ENCODE measurements around the gene CLEC5A. TPM values are rescaled to one million over a fixed set of nuclear protein-coding genes. Genes with fewer than 3 reads are reported as not detected.

CLEC5A gene
- total RNA-seq, 1 experiment from 2014 or later: not detected

- Mint-ChIP-seq H3K9me3 (ENCODE audit: low read depth, unreplicated experiment) (no peaks in the 10 kb centered on the region), H3K36me3 (ENCODE audit: insufficient read depth, unreplicated experiment) (no peaks in the 10 kb centered on the region), H3K27me3 (ENCODE audit: unreplicated experiment) (no peaks in the 10 kb centered on the region), H3K4me3 (ENCODE audit: low read depth, unreplicated experiment) (no peak overlapping the region), H3K4me1 (ENCODE audit: low read depth, unreplicated experiment) (no peaks in the 10 kb centered on the region), H3K27ac (ENCODE audit: unreplicated experiment) (no peak overlapping the region)
- BruUV-seq (replicated peaks): no TSS peak
- CTCF ChIA-PET: no interaction called here
- no peak for DNase-seq
- TF ChIP-seq, protein P1, sequence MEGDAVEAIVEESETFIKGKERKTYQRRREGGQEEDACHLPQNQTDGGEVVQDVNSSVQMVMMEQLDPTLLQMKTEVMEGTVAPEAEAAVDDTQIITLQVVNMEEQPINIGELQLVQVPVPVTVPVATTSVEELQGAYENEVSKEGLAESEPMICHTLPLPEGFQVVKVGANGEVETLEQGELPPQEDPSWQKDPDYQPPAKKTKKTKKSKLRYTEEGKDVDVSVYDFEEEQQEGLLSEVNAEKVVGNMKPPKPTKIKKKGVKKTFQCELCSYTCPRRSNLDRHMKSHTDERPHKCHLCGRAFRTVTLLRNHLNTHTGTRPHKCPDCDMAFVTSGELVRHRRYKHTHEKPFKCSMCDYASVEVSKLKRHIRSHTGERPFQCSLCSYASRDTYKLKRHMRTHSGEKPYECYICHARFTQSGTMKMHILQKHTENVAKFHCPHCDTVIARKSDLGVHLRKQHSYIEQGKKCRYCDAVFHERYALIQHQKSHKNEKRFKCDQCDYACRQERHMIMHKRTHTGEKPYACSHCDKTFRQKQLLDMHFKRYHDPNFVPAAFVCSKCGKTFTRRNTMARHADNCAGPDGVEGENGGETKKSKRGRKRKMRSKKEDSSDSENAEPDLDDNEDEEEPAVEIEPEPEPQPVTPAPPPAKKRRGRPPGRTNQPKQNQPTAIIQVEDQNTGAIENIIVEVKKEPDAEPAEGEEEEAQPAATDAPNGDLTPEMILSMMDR (IDR thresholded peaks at IDR 0.05; ENCODE audit: unreplicated experiment): no peak
- intact Hi-C loops (cut with micrococcal nuclease; ENCODE audit: unreplicated experiment): no loop called here
Observed at GRCh38 chr7:141954334-141954733, 7.6 kb upstream of the CLEC5A start.

DNA sequence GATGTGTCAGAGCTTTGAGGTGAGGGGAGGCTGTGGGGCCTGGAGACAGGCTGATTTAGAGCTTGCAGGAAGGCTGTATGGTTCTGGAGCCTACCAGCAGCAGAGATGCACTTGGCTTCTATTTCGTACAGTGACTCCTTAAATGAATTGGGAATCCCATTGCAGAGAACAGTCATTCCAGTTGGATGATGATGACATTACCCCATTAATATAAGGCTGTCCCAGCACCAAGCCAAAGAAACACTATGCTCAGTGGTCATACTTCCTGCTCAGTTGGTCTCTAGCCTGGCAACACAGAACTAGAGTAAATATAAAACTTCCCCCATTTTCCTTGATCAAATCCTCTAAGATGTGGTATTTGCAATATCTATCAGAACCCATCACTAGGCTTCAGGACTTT, 5.7 kb upstream of the CLEC5A start:
- Mint-ChIP-seq H3K27ac (ENCODE audit: unreplicated experiment) (no peak overlapping the region), H3K36me3 (ENCODE audit: insufficient read depth, unreplicated experiment) (no peaks in the 10 kb centered on the region), H3K4me3 (ENCODE audit: low read depth, unreplicated experiment) (no peak overlapping the region), H3K4me1 (ENCODE audit: low read depth, unreplicated experiment) (no peaks in the 10 kb centered on the region), H3K9me3 (ENCODE audit: low read depth, unreplicated experiment) (no peaks in the 10 kb centered on the region), H3K27me3 (ENCODE audit: unreplicated experiment) (no peaks in the 10 kb centered on the region)
- no peak for DNase-seq
- BruUV-seq (replicated peaks): no TSS peak
- intact Hi-C loops (cut with micrococcal nuclease; ENCODE audit: unreplicated experiment): no loop called here
- CTCF ChIA-PET: no interaction called here
- TF ChIP-seq, protein P1 (IDR thresholded peaks at IDR 0.05; ENCODE audit: unreplicated experiment): no peak

- Mint-ChIP-seq H3K4me1 (ENCODE audit: low read depth, unreplicated experiment) (no peaks in the 10 kb centered on the region), H3K27ac (ENCODE audit: unreplicated experiment) (no peak overlapping the region), H3K27me3 (ENCODE audit: unreplicated experiment) (no peaks in the 10 kb centered on the region), H3K4me3 (ENCODE audit: low read depth, unreplicated experiment) (no peak overlapping the region), H3K9me3 (ENCODE audit: low read depth, unreplicated experiment) (no peaks in the 10 kb centered on the region), H3K36me3 (ENCODE audit: insufficient read depth, unreplicated experiment) (no peaks in the 10 kb centered on the region)
- no TSS peak for BruUV-seq (replicated peaks)
- CTCF ChIA-PET: no interaction called here
- intact Hi-C loops (cut with micrococcal nuclease; ENCODE audit: unreplicated experiment): no loop called here
- DNase-seq: no peak
- TF ChIP-seq, protein P1 (IDR thresholded peaks at IDR 0.05; ENCODE audit: unreplicated experiment): no peak
Observed at GRCh38 chr7:141950806-141951205, 4.0 kb upstream of the CLEC5A start.

- TF ChIP-seq, protein P1 (IDR thresholded peaks at IDR 0.05; ENCODE audit: unreplicated experiment): no peak
- Mint-ChIP-seq H3K4me3 (ENCODE audit: low read depth, unreplicated experiment) (no peak overlapping the region), H3K36me3 (ENCODE audit: insufficient read depth, unreplicated experiment) (no peaks in the 10 kb centered on the region), H3K9me3 (ENCODE audit: low read depth, unreplicated experiment) (no peaks in the 10 kb centered on the region), H3K27ac (ENCODE audit: unreplicated experiment) (no peak overlapping the region), H3K27me3 (ENCODE audit: unreplicated experiment) (no peaks in the 10 kb centered on the region), H3K4me1 (ENCODE audit: low read depth, unreplicated experiment) (no peaks in the 10 kb centered on the region)
- intact Hi-C loops (cut with micrococcal nuclease; ENCODE audit: unreplicated experiment): no loop called here
- CTCF ChIA-PET: no interaction called here
- no peak for DNase-seq
- BruUV-seq (replicated peaks): no TSS peak
Observed at GRCh38 chr7:141949911-141950310, 3.1 kb upstream of the CLEC5A start.

DNA sequence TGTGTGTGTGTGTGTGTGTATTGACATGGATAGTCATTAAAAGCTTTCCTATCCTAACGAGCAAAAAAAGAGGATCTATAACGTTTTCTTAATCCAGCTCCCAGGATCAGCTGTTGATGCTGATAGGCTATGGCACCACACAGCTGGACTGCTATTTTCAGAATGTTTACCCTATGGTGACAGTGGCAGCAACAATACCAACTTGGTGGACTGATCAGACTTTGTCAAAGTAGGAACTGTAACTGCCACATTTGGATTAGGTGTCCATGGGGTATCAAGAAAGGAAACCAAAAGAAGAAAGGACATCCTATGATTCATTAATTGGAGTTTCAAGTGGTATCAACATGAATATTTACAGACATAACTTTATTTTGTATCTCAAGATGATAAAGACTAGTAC, 2.7 kb upstream of the CLEC5A start:
- DNase-seq: no peak
- CTCF ChIA-PET: no interaction called here
- Mint-ChIP-seq H3K4me3 (ENCODE audit: low read depth, unreplicated experiment) (no peak overlapping the region), H3K9me3 (ENCODE audit: low read depth, unreplicated experiment) (no peaks in the 10 kb centered on the region), H3K27ac (ENCODE audit: unreplicated experiment) (no peak overlapping the region), H3K36me3 (ENCODE audit: insufficient read depth, unreplicated experiment) (no peaks in the 10 kb centered on the region), H3K27me3 (ENCODE audit: unreplicated experiment) (no peaks in the 10 kb centered on the region), H3K4me1 (ENCODE audit: low read depth, unreplicated experiment) (no peaks in the 10 kb centered on the region)
- no TSS peak for BruUV-seq (replicated peaks)
- TF ChIP-seq, protein P1 (IDR thresholded peaks at IDR 0.05; ENCODE audit: unreplicated experiment): no peak
- intact Hi-C loops (cut with micrococcal nuclease; ENCODE audit: unreplicated experiment): no loop called here
